Hepatocyte (in vitro differentiated cells): ENCODE measurements around the gene MYL4.

Source experiments
- EZH2 ChIP-seq: fragments of 200-600 bp; sonication (generic); IDR thresholded peaks from 2 replicates; pipeline ENCODE4 v1.6.1; 2016; ENCODE audit warnings: antibody characterized with exemption, mild to moderate bottlenecking, borderline replicate concordance
- EZH2phosphoT487 ChIP-seq: fragments of 200-600 bp; sonication (generic); IDR thresholded peaks from one replicate; pipeline ENCODE4 v1.6.1; 2018; ENCODE audit warnings: antibody characterized with exemption, mild to moderate bottlenecking, low read depth, moderate library complexity; ENCODE audit not compliant: unreplicated experiment, severe bottlenecking
- TF ChIP-seq, protein P1 (sequence below): fragments of 200-600 bp; sonication (generic); IDR thresholded peaks from 2 replicates; pipeline ENCODE4 v1.5.1; 2016; ENCODE audit warnings: antibody characterized with exemption, mild to moderate bottlenecking; ENCODE audit not compliant: poor library complexity

DNA sequence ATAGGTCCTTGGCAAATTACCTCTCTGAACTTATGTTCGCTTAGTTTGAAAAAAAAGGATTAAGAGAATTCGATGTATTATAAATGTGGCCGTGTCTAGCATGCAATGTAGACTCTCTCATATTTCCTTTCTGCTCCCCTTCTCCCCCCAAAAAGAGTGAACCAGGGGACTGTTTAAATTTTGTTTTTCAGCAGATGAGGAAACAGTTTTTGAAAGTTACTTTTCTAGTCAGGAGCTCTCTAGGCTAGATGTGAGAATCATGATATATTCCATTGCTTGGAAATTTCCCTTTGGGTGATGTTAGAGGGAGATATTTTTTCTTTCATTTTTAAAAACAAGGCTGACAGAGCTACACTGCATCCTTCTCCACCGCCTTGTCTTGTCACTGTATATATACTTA, 18.9 kb upstream of the MYL4 start:
- TF ChIP-seq, protein P1, sequence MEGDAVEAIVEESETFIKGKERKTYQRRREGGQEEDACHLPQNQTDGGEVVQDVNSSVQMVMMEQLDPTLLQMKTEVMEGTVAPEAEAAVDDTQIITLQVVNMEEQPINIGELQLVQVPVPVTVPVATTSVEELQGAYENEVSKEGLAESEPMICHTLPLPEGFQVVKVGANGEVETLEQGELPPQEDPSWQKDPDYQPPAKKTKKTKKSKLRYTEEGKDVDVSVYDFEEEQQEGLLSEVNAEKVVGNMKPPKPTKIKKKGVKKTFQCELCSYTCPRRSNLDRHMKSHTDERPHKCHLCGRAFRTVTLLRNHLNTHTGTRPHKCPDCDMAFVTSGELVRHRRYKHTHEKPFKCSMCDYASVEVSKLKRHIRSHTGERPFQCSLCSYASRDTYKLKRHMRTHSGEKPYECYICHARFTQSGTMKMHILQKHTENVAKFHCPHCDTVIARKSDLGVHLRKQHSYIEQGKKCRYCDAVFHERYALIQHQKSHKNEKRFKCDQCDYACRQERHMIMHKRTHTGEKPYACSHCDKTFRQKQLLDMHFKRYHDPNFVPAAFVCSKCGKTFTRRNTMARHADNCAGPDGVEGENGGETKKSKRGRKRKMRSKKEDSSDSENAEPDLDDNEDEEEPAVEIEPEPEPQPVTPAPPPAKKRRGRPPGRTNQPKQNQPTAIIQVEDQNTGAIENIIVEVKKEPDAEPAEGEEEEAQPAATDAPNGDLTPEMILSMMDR: no peak
- TF ChIP-seq EZH2 (no peak), EZH2phosphoT487 (no peak)
